Fibroblast of villous mesenchyme (primary cell): ENCODE results near the gene IGFBP4. TPM values are rescaled to one million over a fixed set of nuclear protein-coding genes. Genes with fewer than 3 reads are reported as not detected.

Source experiments
- DNase-seq: peaks from one replicate; pipeline ENCODE4 v3.0.0-alpha.2; 2010; ENCODE audit warnings: low read depth
- H3K4me3 ChIP-seq: 2 replicates; pipeline ENCODE4 v1.5.1; 2011; ENCODE audit warnings: low read depth, mild to moderate bottlenecking, low read length
- total RNA-seq: library from RNA; depleted of rRNA; stranded (reverse); fragments of >200 nt; gene quantifications from 2 replicates; pipeline ENCODE4 v1.2.3, GENCODE V29; 2012
- TF ChIP-seq, protein P1 (sequence below): IDR thresholded peaks from 2 replicates; pipeline ENCODE4 v1.5.1; 2012; ENCODE audit warnings: low read depth, mild to moderate bottlenecking, low read length; ENCODE audit not compliant: insufficient read depth

The IGFBP4 gene
- total RNA-seq, 1 donor = 225 TPM

DNA sequence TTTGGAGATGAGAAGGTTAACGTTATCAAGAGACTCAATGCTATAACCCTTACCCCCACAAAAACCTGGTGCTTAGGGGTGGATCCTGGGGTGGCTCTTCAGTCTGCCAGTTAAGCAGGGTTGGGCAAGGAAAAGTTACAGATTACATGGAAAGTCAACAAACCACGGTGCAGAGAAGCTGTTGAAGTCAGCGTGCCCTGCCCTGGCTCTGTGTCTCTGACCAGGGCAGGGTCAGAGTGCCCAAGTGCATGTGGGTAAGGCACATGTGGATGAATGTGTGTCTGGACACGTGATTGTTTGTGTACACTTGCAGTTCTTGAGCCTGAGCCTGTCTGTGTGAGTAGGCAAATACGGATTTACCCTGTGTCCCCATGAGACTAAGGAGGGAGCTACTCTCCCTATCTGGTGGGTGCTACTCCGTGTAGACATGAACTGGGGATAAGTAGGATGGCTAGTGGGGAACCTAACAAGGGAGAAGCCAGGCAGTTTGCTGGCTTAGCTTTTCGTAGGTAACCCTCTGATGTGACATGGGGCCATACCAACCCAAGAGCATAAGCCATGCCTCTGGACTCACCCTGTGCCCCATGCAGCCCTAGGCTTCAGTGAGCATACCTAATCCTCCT is 5.5 kb downstream of the IGFBP4 start:
- peak; percentile 57 for DNase-seq
- H3K4me3 ChIP-seq = peak overlapping the region; percentile 53
- TF ChIP-seq, protein P1, sequence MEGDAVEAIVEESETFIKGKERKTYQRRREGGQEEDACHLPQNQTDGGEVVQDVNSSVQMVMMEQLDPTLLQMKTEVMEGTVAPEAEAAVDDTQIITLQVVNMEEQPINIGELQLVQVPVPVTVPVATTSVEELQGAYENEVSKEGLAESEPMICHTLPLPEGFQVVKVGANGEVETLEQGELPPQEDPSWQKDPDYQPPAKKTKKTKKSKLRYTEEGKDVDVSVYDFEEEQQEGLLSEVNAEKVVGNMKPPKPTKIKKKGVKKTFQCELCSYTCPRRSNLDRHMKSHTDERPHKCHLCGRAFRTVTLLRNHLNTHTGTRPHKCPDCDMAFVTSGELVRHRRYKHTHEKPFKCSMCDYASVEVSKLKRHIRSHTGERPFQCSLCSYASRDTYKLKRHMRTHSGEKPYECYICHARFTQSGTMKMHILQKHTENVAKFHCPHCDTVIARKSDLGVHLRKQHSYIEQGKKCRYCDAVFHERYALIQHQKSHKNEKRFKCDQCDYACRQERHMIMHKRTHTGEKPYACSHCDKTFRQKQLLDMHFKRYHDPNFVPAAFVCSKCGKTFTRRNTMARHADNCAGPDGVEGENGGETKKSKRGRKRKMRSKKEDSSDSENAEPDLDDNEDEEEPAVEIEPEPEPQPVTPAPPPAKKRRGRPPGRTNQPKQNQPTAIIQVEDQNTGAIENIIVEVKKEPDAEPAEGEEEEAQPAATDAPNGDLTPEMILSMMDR = no peak

DNA sequence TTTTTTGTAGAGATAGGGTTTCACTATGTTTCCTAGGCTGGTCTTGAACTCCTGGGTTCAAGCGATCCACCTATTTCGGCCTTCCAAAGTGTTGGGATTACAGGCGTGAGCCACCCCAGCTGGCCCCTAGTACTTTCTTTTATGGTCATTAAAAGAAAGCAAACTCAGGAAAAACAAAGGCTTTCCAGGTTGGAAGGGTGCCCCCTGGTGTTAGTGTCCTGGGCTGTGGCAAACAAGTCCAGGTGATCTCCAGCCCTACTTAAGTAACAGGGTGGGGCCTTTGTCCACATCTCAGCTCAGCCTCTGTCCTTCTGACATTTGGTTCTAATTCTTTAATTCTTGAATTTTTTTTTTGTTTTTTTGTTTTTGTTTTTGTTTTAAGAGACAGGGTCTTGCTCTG is 6.9 kb downstream of the IGFBP4 start:
- no peak overlapping the region for H3K4me3 ChIP-seq
- TF ChIP-seq, protein P1 = peak; percentile 56
- DNase-seq = peak; percentile 49

DNA sequence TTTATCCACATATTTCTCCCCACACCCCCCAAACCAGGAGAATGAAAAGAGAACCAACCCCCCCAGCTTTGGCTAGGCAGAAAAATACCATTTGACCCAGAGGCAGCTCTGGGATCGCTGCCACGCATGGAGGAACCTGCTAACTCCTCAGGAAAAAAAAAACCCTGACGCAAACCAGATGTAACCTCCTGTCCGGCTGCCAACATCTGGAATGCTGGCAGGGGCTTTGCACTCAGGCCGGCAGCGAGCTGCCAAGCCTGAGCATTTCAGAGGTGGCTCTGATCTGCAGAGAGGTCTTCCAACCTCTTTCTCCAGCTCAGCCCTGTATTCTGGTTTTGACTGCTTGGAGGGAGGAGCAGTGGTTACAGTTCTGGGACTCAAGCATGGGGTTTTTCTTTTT is 8.2 kb downstream of the IGFBP4 start:
- no peak overlapping the region for H3K4me3 ChIP-seq
- peak; percentile 94 for DNase-seq
- TF ChIP-seq, protein P1 = no peak

DNA sequence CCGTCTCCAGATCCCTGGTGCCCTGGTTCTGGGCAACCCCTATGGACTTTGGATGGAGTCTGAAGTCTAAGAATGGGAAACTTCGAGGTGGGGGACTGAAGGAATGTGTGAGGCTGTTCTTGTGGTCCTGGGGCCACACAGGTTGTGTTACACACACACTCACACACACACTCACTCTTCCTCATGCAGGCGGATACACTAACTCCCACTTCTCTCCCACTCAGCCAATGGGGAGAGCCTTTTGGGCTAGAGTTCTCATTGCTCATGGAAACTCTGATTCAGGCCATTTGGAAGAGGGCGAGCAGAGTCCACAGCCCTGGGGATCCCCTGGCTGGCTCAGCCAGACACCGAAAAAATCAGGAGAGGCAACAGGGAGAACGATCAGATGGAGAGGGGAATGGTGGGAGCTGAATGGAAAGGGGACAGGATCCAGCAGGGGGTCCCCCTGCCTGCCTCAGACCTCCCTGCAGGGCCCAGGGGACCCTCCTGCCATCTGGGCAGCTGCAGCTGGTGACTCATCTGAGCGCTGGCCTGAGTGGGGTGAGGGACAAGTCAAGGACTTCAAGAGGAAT is 9.1 kb downstream of the IGFBP4 start:
- no peak overlapping the region for H3K4me3 ChIP-seq
- peak; percentile 76 for DNase-seq
- TF ChIP-seq, protein P1 = no peak

DNA sequence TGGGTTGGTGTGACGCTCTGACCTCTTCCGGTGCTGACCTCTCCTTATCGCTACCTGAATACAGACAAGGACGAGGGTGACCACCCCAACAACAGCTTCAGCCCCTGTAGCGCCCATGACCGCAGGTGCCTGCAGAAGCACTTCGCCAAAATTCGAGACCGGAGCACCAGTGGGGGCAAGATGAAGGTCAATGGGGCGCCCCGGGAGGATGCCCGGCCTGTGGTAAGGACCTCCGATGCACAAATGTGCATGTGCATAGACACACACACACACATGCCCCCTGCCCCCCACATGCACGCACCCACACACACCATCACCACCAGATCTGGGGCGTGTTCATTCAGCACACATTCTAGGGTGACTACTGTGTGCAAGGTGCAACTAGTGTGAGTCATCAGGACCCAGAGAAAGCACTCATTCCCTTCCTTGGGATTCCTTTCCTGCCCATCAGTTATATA is 9.7 kb downstream of the IGFBP4 start:
- no peak for DNase-seq
- TF ChIP-seq, protein P1 = no peak
- no peak overlapping the region for H3K4me3 ChIP-seq

DNA sequence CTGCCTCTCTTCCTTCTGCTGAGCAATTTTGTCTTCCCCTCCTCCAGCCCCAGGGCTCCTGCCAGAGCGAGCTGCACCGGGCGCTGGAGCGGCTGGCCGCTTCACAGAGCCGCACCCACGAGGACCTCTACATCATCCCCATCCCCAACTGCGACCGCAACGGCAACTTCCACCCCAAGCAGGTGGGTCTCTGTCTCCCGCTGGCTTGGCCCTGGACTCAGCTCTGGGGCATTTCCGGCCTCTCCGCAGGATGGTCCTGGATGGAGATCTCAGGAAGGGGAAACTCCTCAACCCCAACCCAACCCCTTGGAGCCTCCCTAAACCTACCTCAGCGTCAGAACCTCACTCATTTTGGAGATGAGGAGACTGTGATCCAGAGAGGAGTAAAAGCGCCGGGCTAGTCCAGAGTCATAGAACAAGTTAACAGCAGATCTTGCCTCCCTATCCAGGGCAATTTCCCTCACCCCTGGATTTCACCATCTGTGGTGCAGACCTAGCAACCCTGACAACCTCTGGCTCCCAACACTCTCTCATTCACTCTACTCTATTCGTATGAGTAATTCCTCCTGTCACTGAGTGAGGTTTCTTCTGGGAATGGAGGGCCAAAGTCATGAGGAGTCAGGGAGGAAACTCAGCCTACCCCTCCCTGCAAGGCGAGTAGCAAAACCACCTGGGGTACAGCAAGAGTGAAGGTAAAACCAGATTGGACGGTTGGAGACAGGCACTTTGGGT is 10.8 kb downstream of the IGFBP4 start:
- DNase-seq = no peak
- H3K4me3 ChIP-seq = no peak overlapping the region
- TF ChIP-seq, protein P1 = no peak
